ENCODE data around the gene ERCC2. TPM values are rescaled to one million over a fixed set of nuclear protein-coding genes. Genes with fewer than 3 reads are reported as not detected.
A peak's percentile ranks its signal among the peaks of the same experiment; 100 is the strongest.

ERCC2 gene
- total RNA-seq, 1 donor, result 4.2 TPM

DNA sequence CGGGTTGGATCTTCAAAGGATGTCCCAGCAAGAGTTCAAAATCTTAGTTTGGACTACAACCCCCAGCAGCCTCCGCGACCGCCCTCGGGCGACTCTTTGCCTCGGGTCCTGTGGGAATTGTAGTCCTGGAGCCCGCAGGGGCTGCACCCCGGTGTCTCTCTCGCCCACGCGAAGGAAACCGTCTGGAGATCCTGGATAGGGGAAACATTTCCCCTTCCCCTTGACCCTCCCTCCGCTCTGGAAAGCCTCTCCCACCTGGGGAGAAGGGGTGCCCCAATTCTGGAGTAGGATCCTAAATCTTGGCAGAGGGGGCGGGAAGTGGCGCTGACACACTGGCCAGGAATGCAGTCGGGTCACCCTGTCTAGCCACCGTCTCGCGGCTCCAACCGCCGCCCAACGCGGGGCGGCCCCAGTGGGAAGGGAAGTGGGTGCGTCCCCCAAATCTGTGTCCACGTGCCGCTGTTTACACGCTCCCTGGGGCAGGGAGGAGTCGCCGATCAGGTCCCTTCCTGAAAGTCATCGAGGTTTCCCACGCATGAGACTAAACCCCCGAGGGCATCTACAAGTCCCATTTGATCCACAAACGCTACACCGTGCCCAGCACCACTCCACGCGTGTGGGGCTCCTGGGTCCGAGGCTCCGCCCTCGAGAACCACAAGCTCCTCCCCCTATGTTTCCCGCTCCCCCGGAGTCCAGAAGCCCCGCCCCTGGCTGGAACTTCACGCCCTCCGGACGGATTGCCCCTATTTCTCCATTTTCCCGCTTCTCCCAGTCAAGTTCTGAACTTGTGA, 35.3 kb upstream of the ERCC2 start:
- peaks cover 35% of the 10 kb centered on the region for H3K27me3 ChIP-seq (ENCODE audit: insufficient read depth, low read length)
- no peaks in the 10 kb centered on the region for H3K9me3 ChIP-seq (ENCODE audit: low read depth, low read length)
- peak overlapping the region; percentile 72 for H3K4me3 ChIP-seq (ENCODE audit: low read length)
- H3K4me1 ChIP-seq (ENCODE audit: insufficient read depth, low read length), result peaks cover 56% of the 10 kb centered on the region

DNA sequence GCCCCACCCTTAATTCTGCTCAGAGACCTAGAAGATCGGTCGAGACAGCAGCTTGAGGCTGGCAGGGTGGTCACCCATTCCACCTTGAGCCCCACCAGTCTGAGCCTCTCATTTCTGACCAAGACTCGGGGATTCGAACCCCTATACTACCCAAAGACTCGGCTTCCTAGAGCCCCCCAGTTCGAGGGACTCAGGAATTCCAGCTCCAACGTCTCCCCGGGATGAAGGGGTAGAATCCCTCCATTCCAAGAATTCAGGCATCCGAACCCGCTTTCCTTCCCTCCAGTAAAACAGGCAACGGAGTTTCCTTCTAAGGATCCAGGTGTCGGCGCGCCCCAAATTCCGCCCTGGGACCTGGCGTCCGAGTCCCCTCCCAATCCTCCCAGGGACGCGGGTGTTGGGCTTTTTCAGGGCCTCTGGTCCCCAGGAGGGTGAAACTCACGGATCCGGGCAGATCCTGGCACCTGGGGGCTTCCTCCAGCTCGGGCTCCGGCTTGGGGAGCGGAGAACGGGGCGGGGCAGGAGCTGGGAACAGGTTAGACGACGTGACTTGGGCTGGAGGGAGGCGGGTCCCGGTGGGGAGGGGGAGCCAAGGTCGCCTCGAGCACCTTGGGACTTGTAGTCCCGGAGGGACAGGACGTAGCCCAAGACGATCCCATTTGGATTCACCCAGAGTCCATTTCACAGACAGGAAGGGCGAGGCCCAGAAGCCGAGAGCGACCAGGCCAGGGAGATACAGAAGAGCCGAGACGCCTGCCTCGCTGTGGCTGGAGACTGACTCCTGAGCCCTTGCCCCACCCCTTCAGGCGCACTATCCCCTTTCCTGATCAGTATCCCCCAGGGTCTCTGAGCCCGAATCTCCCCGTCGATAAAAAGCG, 34.4 kb upstream of the ERCC2 start, which contains the start of gene PPP1R13L:
TSS of gene PPP1R13L (minus strand) at position 513 of the 878 bp plus-strand sequence. CDS start 6,751 bp downstream, outside the sequence.
- Histone ChIP-seq H3K9me3 (ENCODE audit: low read depth, low read length) (no peaks in the 10 kb centered on the region), H3K4me3 (ENCODE audit: low read length) (peak within 1 kb of the TSS; percentile 72), H3K27me3 (ENCODE audit: insufficient read depth, low read length) (peaks cover 39% of the 10 kb centered on the region), H3K4me1 (ENCODE audit: insufficient read depth, low read length) (peaks cover 56% of the 10 kb centered on the region)

DNA sequence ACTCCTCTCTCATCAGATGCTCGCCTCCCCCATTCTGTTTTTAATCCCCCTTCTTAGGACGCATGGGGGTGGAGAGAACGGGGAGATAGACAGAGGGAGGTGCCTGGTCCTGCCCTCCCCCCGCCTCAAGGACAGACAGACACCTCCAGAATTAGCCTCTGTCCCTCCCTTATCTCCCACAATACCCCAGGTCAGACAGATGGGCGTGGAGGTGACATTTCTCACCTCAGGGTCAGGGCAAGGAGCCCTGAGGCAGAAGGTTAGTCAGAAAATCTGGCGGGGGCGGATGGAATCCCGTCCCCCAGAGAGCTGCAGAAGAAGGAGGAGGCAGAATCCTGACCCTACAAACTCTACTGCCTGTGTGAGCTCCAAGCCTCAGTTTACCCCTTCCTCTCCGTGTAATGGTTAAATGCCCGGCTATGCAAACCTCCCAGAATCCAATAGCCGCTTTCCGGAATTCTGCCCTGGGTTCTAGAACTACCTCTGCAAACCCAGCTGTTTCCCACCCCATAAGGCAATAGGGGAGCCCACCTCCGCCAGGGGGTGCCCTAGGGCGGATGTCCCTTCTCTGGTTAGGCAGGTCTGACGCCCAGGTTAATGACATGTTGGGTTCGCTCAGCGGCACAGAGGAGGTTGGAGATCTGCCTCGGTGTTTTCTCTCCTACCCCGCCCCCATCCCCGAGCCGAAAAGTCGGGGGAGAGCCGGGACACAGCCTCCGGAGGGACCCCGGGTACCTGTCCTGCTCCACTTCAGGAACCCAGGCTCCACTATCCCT, 33.6 kb upstream of the ERCC2 start:
- H3K4me3 ChIP-seq (ENCODE audit: low read length), result no peak overlapping the region
- no peaks in the 10 kb centered on the region for H3K9me3 ChIP-seq (ENCODE audit: low read depth, low read length)
- H3K27me3 ChIP-seq (ENCODE audit: insufficient read depth, low read length), result peaks cover 39% of the 10 kb centered on the region
- H3K4me1 ChIP-seq (ENCODE audit: insufficient read depth, low read length), result peaks cover 49% of the 10 kb centered on the region

DNA sequence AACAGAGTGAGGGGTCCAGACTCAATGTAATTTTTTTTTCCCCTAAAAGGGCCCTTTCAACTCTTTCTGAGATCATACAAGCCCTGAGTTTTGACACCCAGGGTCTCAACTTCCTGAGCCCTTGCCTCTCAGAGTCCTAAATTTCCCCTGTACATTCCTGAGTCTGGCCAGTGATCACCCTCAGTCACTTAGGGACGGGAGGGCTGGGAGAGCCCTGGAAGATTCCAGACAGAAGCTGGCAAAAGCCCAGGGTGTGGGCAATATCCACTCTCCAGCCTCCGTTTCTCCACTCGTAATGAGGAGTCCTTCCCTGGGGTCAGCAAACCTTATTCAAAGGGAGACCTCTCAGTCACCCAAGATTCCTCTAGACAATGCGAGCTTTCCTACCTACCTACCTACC, 32.9 kb upstream of the ERCC2 start:
- no peak overlapping the region for H3K4me3 ChIP-seq (ENCODE audit: low read length)
- H3K9me3 ChIP-seq (ENCODE audit: low read depth, low read length), result no peaks in the 10 kb centered on the region
- H3K4me1 ChIP-seq (ENCODE audit: insufficient read depth, low read length), result peaks cover 49% of the 10 kb centered on the region
- H3K27me3 ChIP-seq (ENCODE audit: insufficient read depth, low read length), result peaks cover 43% of the 10 kb centered on the region

DNA sequence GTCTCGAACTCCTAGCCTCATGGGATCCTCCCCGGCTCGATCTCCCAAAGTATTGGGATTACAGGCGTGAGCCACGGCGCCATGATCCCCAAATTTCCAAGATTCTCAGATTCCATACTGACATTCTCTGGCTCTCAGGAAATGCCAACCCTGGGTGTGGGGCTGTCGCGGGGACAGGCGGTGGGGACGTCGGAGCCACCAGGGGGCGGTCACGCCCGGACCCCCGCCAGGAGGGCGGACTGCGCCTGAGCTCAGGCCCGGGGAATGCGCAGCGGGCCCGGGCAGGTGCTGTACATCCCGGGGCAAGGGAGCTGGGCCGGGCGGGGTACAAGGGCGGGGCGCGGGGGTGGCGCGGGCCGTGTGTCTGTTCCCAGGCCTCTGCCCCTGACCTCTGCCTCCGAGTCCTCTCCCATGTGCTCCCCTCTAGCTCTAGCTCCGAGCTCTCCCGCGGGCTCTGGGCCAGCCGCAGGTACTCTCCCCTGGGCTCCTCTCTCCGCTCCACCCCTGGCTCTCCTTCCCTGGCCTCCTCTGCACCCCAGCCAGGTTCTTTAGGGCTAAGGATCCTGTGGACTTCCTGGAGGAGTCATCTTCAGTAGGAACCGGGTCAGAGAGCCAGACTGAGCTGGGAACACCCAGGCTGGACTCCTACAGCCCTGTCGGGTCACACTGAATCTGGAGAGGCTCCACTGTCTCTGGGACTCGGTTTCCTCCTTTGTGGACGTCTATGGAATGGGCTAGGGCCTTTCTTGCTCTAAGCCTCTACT, 32.1 kb upstream of the ERCC2 start:
- peaks cover 47% of the 10 kb centered on the region for H3K4me1 ChIP-seq (ENCODE audit: insufficient read depth, low read length)
- no peak overlapping the region for H3K4me3 ChIP-seq (ENCODE audit: low read length)
- H3K9me3 ChIP-seq (ENCODE audit: low read depth, low read length), result no peaks in the 10 kb centered on the region
- peaks cover 51% of the 10 kb centered on the region for H3K27me3 ChIP-seq (ENCODE audit: insufficient read depth, low read length)

DNA sequence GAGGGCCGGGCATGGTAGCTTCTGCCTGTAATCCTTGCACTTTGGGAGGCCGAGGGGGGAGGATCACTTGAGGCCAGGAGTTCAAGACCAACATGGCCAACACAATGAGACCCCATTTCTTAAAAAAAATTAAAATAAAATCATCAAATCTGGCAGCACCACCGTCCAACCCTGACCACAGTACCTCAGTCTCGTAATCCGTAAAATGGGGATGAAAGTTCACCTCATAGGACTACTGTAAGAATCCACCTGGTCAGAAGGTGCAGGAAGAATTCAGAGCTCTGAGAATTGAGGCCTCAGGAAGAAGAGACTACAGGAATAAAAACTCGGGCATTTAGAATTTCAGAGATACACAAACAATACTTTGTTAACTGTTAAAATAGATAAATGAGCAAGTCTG, 31.4 kb upstream of the ERCC2 start:
- H3K4me3 ChIP-seq (ENCODE audit: low read length), result no peak overlapping the region
- peaks cover 55% of the 10 kb centered on the region for H3K27me3 ChIP-seq (ENCODE audit: insufficient read depth, low read length)
- H3K4me1 ChIP-seq (ENCODE audit: insufficient read depth, low read length), result peaks cover 40% of the 10 kb centered on the region
- no peaks in the 10 kb centered on the region for H3K9me3 ChIP-seq (ENCODE audit: low read depth, low read length)

DNA sequence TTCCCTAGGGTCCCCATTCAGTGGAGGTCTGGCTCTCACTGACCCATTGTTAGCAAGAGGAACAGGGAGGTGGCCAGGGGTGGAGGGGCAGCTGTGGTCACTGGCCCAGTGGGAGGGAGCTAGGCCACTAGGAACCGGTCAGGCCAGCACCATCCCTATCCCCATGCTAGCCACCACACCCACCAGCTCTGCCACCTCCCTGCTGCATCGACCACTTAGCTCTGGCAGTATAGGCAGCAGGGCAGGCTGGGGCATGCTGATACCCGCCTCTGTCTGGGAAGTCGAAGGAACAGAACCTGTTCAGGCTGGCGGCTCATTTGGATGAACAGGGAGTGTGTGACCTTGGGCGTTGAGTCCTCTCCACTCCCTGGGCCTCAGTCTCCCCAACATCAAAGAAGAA, 29.8 kb upstream of the ERCC2 start:
- no peak overlapping the region for H3K4me3 ChIP-seq (ENCODE audit: low read length)
- H3K4me1 ChIP-seq (ENCODE audit: insufficient read depth, low read length), result peaks cover 27% of the 10 kb centered on the region
- peaks cover 60% of the 10 kb centered on the region for H3K27me3 ChIP-seq (ENCODE audit: insufficient read depth, low read length)

DNA sequence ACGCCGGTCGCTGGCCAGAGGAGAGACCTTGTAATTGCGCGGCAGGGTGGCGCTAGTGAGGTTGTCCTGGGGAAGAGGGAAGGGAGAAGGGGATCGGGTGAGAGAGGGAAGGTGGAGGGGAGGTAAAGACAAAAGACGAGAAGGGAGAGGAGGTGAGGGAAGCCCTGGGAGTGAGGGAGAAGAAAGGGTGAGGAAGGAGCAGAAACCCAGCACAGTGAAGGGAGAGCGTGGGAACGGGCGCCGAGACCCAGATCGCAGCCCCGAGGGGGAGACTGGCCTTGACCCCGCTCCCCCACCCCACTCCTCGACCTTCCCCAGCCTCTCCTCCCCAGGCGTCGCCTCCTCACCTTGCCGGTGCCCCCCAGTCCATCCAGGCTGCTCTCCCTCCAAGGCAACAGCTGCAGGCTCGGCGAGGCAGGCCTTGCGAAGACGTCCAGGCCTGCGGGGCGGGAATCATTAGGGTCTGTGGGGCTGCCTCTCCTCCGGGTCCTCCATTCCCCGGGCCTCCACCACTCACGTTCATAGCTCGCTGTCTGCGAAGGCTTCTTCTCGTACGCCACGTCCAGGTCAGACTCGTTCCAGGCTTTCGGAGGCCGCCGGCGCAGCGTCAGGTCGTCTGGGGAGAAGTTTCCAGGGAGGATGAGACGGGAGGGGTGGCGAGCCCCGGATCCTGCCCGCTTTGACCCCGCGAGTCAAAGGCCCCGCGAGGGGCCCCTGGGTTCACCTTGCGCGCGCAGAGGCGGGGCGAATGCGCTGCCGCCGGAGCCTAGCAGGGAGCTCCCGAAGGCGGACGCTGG, 25.6 kb upstream of the ERCC2 start:
- H3K27me3 ChIP-seq (ENCODE audit: insufficient read depth, low read length), result peaks cover 28% of the 10 kb centered on the region
- H3K4me1 ChIP-seq (ENCODE audit: insufficient read depth, low read length), result peaks cover 7% of the 10 kb centered on the region
- H3K4me3 ChIP-seq (ENCODE audit: low read length), result no peak overlapping the region
- H3K9me3 ChIP-seq (ENCODE audit: low read depth, low read length), result no peaks in the 10 kb centered on the region

More for the DNA sequence above, 29.8 kb upstream of the ERCC2 start:
- no peaks in the 10 kb centered on the region for H3K9me3 ChIP-seq (ENCODE audit: low read depth, low read length)

DNA sequence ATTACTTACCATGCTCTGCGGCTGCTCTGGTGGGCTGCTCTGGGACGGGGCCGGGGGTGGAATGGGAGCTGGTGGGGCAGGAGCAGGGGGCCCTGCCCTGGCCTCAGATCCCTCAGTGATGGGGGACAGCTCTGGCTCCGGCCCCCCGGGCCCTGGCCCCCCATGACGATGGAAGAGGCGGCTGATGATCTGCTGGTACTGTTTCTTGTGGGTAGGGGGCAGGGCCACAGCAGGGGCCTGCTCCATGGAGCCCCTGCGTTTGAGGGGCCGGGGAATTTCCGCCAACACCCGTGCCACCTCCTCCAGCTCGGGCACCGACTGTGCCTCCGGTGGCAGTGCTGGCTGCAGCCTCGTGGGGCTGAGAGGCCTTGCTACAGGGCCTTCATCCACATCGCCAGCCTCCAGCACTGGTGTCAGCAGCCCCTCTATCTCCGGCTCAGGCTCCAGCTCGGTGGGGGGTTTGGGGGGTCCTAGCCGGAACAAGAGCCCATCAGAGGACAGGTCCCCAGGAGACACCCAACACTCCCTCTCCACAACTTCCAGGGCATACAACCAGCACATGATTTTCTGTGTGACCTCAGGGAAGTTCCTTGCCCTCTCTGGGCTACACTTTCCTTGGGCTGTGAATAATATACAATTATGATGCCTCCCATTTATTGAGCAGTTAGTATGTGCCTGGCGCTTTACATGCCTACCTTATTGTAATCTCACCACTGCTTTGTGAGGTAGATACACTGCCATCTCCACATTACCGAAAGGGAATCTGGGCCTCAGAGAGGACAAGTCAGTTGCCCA, 21.7 kb upstream of the ERCC2 start:
- peaks cover 13% of the 10 kb centered on the region for H3K27me3 ChIP-seq (ENCODE audit: insufficient read depth, low read length)
- no peaks in the 10 kb centered on the region for H3K4me1 ChIP-seq (ENCODE audit: insufficient read depth, low read length)
- H3K4me3 ChIP-seq (ENCODE audit: low read length), result no peak overlapping the region
- H3K9me3 ChIP-seq (ENCODE audit: low read depth, low read length), result no peaks in the 10 kb centered on the region

DNA sequence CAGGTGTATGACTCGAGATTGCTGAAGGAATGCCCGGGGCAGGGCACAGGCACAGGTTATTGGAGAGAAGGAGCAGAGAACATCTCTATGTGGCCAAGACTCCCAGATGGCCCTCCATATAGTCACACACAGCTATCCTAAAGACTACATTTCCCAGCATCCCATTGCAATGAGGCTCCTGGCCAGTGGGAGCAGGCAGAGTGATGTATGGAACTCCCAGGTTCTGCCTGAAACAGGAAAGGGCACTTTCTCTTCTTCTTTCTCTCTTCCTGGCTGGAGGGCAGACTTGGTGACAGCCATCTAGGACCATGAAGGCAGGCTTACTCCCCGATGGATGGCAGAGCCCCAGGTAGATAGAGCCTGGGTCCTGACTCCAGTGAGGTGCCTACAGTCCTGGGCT, 21.0 kb upstream of the ERCC2 start:
- Histone ChIP-seq H3K4me3 (ENCODE audit: low read length) (no peak overlapping the region), H3K9me3 (ENCODE audit: low read depth, low read length) (no peaks in the 10 kb centered on the region), H3K27me3 (ENCODE audit: insufficient read depth, low read length) (peaks cover 12% of the 10 kb centered on the region), H3K4me1 (ENCODE audit: insufficient read depth, low read length) (no peaks in the 10 kb centered on the region)

DNA sequence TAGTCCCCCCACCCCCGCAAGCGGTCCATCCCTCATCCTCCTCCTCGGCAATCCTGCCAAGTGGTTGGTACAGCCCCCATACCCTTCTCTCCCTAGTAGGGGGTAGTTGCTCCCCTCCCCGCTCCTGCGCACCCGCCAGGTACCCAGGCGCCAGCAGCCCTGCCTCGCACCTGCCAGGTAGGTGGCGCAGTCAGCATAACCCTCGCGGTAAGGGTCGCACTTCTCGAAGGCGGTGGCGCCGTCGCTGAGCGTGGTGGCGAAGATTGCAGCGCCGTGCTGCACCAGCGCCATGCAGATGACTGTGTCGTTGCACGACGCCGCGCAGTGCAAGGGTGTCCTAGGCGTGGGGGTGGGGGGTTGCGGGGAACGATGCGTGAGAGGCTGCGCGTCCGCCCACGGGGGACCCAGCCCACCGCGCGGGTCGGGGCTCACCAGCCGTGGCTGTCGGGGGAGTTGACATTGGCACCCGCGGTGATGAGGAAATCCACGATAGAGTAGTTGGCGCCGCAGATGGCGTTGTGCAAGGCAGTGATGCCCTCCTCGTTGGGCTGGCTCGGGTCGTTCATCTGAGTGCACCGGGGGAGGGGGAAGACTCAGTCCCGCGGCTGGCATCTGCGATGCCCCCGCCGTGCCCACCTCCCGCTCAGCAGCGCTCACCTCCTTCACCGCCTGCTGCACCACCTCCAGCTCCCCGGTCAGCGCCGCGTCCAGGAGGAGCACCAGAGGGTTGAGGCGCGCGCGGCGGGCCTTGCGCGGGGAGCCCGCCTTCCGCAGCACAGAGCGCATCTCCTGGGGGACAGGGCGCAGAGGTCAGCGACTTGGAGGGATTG, 15.2 kb upstream of the ERCC2 start:
- Histone ChIP-seq H3K4me1 (ENCODE audit: insufficient read depth, low read length) (no peaks in the 10 kb centered on the region), H3K27me3 (ENCODE audit: insufficient read depth, low read length) (peaks cover 25% of the 10 kb centered on the region), H3K4me3 (ENCODE audit: low read length) (no peak overlapping the region), H3K9me3 (ENCODE audit: low read depth, low read length) (no peaks in the 10 kb centered on the region)

DNA sequence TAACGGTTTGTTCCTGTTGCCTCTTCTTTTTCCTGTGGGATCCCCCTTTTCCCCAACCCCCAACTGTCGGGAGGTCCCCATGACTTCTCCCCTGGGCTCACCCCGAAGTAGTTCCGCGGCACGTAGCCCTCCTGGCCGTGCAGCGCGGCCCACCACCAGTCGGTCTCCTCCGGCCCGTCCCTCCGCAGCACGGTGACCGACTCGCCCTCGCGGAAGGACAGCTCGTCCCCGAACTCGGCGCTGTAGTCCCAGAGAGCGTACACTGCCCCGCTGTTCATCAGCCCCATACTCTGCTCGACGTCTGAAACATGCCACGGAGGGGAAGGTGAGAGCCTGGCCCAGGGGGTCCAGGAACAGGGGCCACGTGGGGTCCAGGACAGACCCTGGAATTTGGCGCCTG, 12.1 kb upstream of the ERCC2 start:
- Histone ChIP-seq H3K27me3 (ENCODE audit: insufficient read depth, low read length) (peaks cover 25% of the 10 kb centered on the region), H3K9me3 (ENCODE audit: low read depth, low read length) (no peaks in the 10 kb centered on the region), H3K4me1 (ENCODE audit: insufficient read depth, low read length) (no peaks in the 10 kb centered on the region), H3K4me3 (ENCODE audit: low read length) (no peak overlapping the region)

Data from mononuclear cell (primary cell).